ENCODE data around the gene HSBP1L1. TPM values are rescaled to one million over a fixed set of nuclear protein-coding genes. Genes with fewer than 3 reads are reported as not detected.

The HSBP1L1 gene
- total RNA-seq, 1 experiment from 2014 or later, result 56.8 TPM

- no peak for DNase-seq
- no peak for TF ChIP-seq CTCF (conservative IDR thresholded peaks at IDR 0.05; ENCODE audit: low read depth, low read length)
- no peak for TF ChIP-seq EZH2phosphoT487 (IDR thresholded peaks at IDR 0.05; ENCODE audit: borderline replicate concordance, low read length)
- no peak for TF ChIP-seq EZH2 (IDR thresholded peaks at IDR 0.05; ENCODE audit: low read length, unreplicated experiment)
- intact Hi-C loops (cut with micrococcal nuclease), result loop anchor here (5.0 to 10.0 kb wide), 2 partner anchors 53 to 216 kb away; partner anchors contain the start of gene TXNL4A
- Histone ChIP-seq H3K4me1 (ENCODE audit: insufficient read depth, low read length) (no peaks in the 10 kb centered on the region), H3K36me3 (ENCODE audit: low read depth, low read length) (peaks cover 50% of the 10 kb centered on the region), H3K27me3 (ENCODE audit: low read length) (no peaks in the 10 kb centered on the region), H4K20me1 (ENCODE audit: low read length) (no peaks in the 10 kb centered on the region), H2AFZ (ENCODE audit: low read length) (no peak overlapping the region), H3K9ac (ENCODE audit: low read length) (no peak overlapping the region), H3K79me2 (ENCODE audit: low read length) (peaks cover 45% of the 10 kb centered on the region), H3F3A (ENCODE audit: low read length, unreplicated experiment) (no peaks in the 10 kb centered on the region), H3K27ac (ENCODE audit: low read length) (no peak overlapping the region), H3K4me2 (ENCODE audit: low read length) (no peak overlapping the region), H3K9me3 (ENCODE audit: low read length) (peaks cover 19% of the 10 kb centered on the region), H3K4me3 (ENCODE audit: low read length) (no peak overlapping the region), H3K9me2 (replicated peaks; ENCODE audit: low read length) (no peaks in the 10 kb centered on the region)
- CTCF ChIA-PET, result no interaction called here
- POLR2A ChIA-PET (ENCODE audit: unreplicated experiment), result no interaction called here
- ATAC-seq, result no peak
- no TSS peak for BruUV-seq (replicated peaks)
These were observed 33.0 kb upstream of the HSBP1L1 start for GRCh38 chr18:79931475-79931874.

- H3K4me2 ChIP-seq (ENCODE audit: low read length), result no peak overlapping the region
- H3F3A ChIP-seq (ENCODE audit: low read length, unreplicated experiment), result no peaks in the 10 kb centered on the region
- ChIA-PET POLR2A (ENCODE audit: unreplicated experiment) (no interaction called here), CTCF (no interaction called here)
- H3K9ac ChIP-seq (ENCODE audit: low read length), result no peak overlapping the region
- no peak for ATAC-seq
- no TSS peak for BruUV-seq (replicated peaks)
- H3K36me3 ChIP-seq (ENCODE audit: low read depth, low read length), result peaks cover 50% of the 10 kb centered on the region
- H3K79me2 ChIP-seq (ENCODE audit: low read length), result peaks cover 59% of the 10 kb centered on the region
- H3K4me1 ChIP-seq (ENCODE audit: insufficient read depth, low read length), result no peaks in the 10 kb centered on the region
- no peak overlapping the region for H2AFZ ChIP-seq (ENCODE audit: low read length)
- H4K20me1 ChIP-seq (ENCODE audit: low read length), result no peaks in the 10 kb centered on the region
- H3K9me3 ChIP-seq (ENCODE audit: low read length), result peaks cover 19% of the 10 kb centered on the region
- DNase-seq, result no peak
- no peak overlapping the region for H3K27ac ChIP-seq (ENCODE audit: low read length)
- no peaks in the 10 kb centered on the region for H3K9me2 ChIP-seq (replicated peaks; ENCODE audit: low read length)
- H3K4me3 ChIP-seq (ENCODE audit: low read length), result no peak overlapping the region
- no peaks in the 10 kb centered on the region for H3K27me3 ChIP-seq (ENCODE audit: low read length)
- no peak for TF ChIP-seq CTCF (conservative IDR thresholded peaks at IDR 0.05; ENCODE audit: low read depth, low read length)
- no peak for TF ChIP-seq EZH2 (IDR thresholded peaks at IDR 0.05; ENCODE audit: low read length, unreplicated experiment)
- TF ChIP-seq EZH2phosphoT487 (IDR thresholded peaks at IDR 0.05; ENCODE audit: borderline replicate concordance, low read length), result no peak
- intact Hi-C loops (cut with micrococcal nuclease), result loop anchor here (5.0 to 10.0 kb wide), 2 partner anchors 52 to 214 kb away; partner anchors contain the start of gene TXNL4A
These were observed 31.5 kb upstream of the HSBP1L1 start for GRCh38 chr18:79932907-79933306.

GRCh38 chr18:79933765-79934164 is 30.7 kb upstream of the HSBP1L1 start:
- H3K27ac ChIP-seq (ENCODE audit: low read length), result no peak overlapping the region
- no peaks in the 10 kb centered on the region for H3K27me3 ChIP-seq (ENCODE audit: low read length)
- ChIA-PET CTCF (interaction anchor here (0.7 to 1.1 kb wide), 4 partner anchors 28 to 322 kb away, joined by 3 to 10 read pairs (median 3); no protein-coding TSS in a partner anchor), POLR2A (ENCODE audit: unreplicated experiment) (no interaction called here)
- intact Hi-C loops (cut with micrococcal nuclease), result loop anchor here (2.0 to 10.0 kb wide), 4 partner anchors 27 to 214 kb away; partner anchors contain the start of gene TXNL4A
- H3K4me3 ChIP-seq (ENCODE audit: low read length), result no peak overlapping the region
- ATAC-seq (peak; percentile 98), DNase-seq (peak; percentile 71)
- no peaks in the 10 kb centered on the region for H3F3A ChIP-seq (ENCODE audit: low read length, unreplicated experiment)
- TF ChIP-seq CTCF (conservative IDR thresholded peaks at IDR 0.05; ENCODE audit: low read depth, low read length) (peak; percentile 61), EZH2phosphoT487 (IDR thresholded peaks at IDR 0.05; ENCODE audit: borderline replicate concordance, low read length) (no peak)
- H2AFZ ChIP-seq (ENCODE audit: low read length), result no peak overlapping the region
- peaks cover 61% of the 10 kb centered on the region for H3K79me2 ChIP-seq (ENCODE audit: low read length)
- H3K36me3 ChIP-seq (ENCODE audit: low read depth, low read length), result peaks cover 50% of the 10 kb centered on the region
- no peaks in the 10 kb centered on the region for H3K4me1 ChIP-seq (ENCODE audit: insufficient read depth, low read length)
- H3K9me2 ChIP-seq (replicated peaks; ENCODE audit: low read length), result no peaks in the 10 kb centered on the region
- no peak overlapping the region for H3K9ac ChIP-seq (ENCODE audit: low read length)
- H3K4me2 ChIP-seq (ENCODE audit: low read length), result no peak overlapping the region
- no peaks in the 10 kb centered on the region for H4K20me1 ChIP-seq (ENCODE audit: low read length)
- peaks cover 19% of the 10 kb centered on the region for H3K9me3 ChIP-seq (ENCODE audit: low read length)
- no TSS peak for BruUV-seq (replicated peaks)

Measured in PC-3 (cell line).